Measurements from ENCODE around the gene PANX3.
A peak's percentile ranks its signal among the peaks of the same experiment; 100 is the strongest.

PANX3 gene

DNA sequence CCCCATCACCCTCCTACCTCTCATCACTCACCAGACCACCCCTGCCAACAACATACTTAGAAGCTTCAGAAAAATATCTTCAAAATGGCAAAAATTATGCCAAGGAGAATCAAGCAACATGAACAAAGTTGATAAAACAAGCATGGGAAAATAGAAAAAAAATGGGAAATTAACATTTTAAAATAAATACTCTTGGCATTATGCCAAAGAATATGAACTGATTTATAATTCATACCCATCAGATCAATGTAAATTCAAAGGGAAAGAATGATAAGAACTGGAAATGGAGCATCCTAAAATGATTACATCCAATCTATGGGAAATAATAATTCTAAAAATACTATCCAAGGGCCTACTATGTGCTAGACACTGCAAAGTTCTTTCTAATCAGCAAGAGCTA, 50.3 kb downstream of the PANX3 start:
- no peak for DNase-seq

DNA sequence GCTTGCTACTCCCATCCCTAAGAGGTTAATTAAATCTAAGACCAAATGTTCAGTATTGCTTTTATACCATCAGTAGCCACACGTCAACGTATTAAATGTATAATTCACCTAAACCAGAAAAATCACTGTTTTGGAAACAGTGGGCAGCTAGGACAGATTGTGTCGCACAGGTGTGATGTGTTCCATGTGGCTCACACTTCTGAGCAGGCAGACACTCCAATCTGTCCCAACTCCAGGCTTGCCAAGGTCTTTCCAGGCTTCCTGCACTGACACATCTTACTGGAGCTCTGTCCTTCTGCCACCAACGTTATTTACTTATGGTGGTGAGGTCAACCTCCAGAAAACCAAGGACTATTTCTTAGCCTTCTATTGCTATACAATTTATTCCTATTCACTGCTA, 50.9 kb downstream of the PANX3 start:
- no peak for DNase-seq

DNA sequence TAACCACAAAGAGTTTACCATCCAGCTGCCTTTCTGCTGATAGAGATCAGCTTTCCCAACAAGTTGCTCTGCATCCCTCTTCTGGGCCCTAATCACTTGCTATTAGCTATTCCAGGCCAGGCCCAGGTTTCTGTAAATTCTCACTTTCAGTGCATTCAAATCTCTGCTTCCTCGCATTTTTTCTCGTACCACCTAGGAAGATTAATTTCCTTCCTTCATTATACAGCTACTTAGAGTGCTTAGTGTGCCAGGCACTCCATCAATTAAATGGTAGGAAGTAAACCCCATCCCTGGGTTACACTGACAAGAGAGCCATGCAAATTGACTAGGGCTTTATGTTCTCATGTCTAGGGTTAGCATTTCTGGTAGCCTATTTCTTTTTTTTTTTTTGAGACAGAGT, 52.6 kb downstream of the PANX3 start:
- no peak for DNase-seq

DNA sequence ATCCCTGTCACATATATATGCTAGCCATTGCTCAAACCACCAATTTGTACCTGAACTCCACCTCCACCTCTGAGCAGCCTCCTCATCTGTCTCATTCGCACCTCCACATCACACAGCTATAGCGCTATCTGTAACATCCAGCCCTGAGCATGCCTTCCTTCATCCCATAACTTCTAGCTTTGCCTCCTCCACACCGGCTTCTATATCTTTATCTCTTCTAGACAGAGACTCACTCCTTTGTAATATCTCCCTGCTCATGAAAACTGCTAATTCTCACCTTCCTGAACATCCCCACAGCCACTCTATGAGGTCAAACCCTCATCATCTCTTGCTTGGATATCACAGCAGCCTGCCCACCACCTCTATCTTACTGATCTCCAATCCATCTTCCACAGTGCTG, 56.4 kb downstream of the PANX3 start:
- DNase-seq, result no peak

DNA sequence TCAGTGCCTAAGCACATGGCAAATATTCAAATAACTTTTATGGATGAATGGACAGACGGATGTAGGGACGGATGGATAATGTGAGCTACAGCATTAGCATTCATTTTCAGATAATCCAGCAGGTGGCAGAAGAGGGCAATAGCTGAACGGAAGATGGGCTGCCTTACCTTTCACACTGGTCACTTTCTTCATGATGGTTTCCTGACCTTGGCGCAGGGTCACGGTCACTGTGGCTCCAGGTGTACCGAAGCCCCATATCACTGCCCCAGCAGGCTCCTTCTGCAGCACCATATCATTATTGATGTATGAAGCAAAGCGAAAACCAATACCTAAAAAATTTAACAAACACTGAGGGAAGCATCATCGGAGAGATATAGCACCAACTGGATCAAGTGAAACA, 58.0 kb downstream of the PANX3 start:
- DNase-seq, result peak in 1 of 2 experiments; percentile 58
